ENCODE data around the gene MACROD2.

The MACROD2 gene

DNA sequence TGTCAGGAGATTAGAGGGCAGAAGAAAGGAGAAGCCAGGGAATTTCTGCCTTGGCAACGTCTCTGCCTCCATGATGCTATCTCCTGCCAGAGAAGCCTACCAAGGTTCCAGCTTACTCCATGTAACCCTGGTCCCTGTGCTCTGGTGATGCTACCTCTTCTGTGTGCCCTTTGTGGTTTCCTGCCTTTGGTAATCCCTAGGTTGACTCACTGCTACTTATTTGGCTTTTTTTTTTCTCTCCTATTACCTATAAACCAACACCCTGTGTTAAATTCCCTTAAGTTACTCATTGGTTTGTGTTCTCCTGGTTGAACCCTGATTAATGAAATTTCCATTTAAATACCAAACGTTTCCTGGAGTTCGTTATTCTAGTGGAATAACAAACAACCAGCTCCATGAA, 869.9 kb downstream of the MACROD2 start:
- DNase-seq (ENCODE audit: extremely low spot score, insufficient read length, low read depth) (no peak), FAIRE-seq (peak; percentile 26)

DNA sequence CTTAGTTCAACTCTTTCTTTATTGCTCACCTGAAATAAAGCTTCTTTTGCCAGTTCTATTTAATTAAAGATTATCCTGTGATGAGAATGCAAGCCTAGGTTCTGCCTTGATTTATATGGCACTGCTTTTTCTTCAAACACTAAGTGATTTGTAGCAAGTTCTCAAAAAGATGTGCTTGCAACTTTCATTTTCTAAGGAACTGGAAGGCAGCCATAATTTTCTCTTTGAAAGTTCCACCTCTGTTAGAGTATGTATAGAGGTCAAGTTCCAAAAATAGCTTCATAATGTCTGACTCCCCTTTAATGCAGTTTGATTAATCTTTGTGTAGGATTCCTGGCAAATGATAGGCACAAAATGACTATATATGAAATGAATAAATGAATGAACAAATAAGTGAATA, 870.4 kb downstream of the MACROD2 start:
- FAIRE-seq (no peak), DNase-seq (ENCODE audit: extremely low spot score, insufficient read length, low read depth) (no peak)

DNA sequence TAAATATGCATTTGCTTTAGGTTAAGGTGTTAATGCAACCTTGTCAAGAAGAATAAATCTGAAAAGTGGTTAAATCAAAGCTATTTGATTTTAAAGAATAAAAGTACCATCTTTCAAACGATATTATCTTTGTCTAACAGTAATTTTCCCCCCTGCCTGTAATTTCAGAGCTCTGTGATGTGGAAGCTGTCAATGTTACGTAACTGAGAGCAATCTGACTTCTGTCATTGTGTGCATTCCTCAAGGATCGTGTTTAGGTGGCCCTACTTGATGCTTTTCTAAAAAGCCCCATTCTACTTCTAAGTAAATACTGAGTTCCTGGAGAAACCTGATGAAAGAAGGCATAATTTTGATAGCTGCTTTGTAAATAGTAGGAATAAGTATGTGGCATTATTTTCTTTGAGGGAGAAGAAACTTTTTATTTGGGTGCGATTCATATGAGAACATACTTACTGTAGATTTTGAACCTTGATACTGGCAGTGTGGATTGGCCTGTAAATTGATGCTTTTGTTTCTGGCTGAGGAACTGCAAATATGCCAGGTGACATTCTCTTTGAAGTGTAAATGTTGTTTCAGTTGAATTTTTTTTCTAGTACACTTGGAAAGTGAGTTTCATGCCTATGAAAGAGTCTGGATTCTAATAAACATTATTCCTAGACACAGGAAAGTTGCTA, 871.7 kb downstream of the MACROD2 start:
- FAIRE-seq, result no peak
- no peak for DNase-seq (ENCODE audit: extremely low spot score, insufficient read length, low read depth)

DNA sequence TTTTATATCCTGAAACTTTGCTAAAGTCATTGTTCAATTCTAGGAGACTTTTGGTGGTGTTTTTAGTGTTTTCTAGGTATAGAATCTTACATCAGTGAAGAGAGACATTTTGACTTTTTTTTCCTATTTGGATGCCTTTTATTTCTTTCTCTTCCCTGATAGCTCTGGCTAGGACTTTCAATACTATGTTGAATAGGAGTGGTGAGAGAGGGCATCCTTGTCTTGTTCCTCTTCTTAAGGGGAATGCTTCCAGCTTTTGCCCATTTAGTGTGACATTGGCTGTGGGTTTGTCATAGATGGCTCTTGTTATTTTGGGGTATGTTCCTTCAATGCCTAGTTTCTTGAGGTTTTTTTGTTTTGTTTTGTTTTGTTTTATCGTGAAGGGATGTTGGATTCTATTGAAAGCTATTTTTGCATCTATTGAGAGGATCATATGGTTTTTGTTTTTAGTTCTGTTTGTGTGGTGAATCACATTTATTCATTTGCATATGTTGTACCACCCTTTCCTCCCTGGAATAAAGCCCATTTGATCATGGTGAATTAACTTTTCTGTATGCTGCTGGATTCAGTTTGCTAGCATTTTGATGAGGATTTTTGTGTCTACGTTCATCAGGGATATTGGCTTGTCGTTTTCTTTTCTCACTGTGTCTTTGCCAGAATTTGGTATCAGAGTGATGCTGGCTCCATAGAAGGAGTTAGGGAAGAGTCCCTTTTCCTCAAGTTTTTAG, 882.1 kb downstream of the MACROD2 start:
- no peak for DNase-seq (ENCODE audit: extremely low spot score, insufficient read length, low read depth)
- FAIRE-seq, result no peak

DNA sequence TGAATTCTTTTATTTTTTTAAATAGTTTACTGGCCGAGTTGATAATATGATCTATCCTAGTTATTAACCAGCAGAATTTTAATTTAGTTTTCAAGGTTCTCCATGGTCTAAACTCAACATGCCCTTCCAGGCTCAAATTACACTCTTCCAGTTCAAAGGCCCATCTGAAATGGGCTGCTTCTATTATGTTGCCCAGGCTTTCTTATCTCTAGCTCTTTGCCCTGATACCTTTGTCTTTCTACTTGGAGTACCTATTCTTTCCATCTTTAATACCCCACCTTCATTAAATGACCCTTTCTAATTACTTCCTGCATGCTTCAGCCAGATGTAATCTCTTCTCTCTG, 883.3 kb downstream of the MACROD2 start:
- no peak for FAIRE-seq
- no peak for DNase-seq (ENCODE audit: extremely low spot score, insufficient read length, low read depth)

DNA sequence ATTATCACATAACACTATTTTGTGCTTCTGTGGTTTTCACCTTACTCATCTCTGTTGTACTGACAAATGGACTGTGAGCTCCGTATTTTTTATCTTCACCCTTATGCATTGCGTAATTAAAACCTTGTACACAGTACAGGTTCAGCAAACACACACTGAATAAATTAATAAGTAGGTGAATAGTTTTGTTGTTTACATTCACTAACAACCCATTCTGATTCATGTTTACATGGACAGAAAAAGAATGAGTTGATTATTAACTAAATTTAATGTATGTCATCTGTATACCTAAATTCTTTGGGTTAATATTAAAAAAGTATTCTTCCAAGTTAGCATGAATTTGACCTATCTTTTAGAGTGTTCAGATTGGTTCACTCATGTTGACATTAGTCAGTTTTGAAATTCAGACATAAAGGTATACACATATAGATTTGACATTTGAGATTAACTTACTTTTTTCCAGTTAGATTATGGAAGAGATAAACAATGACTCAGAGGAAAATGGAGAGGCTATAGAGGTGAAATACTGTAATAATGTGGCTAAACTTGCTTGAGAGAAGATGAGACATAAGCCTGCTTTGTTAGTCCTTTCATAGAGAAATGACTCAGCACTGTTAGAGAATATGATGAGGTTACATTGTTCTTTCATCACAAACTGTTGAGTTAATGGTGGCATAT, 883.8 kb downstream of the MACROD2 start:
- DNase-seq (ENCODE audit: extremely low spot score, insufficient read length, low read depth) (no peak), FAIRE-seq (peak; percentile 57)

DNA sequence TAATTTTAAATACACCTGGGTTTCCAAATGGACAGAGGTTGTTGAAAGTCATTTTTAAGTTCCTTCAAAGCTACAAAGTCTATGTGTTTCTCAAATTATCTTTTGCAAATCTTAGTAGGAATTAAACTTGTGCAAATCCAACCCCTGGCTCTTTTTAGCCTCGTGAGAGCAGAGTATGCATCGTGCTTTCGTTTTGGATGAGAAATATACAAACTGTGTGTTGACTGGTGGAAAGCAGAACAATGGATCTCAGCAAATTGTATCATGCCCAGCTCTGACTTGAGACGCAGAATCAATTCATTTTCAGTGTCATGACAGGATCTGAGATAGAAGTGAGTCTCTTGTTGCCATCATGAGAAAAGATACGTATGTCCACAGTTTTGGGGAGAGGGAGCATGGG, 884.5 kb downstream of the MACROD2 start:
- no peak for FAIRE-seq

DNA sequence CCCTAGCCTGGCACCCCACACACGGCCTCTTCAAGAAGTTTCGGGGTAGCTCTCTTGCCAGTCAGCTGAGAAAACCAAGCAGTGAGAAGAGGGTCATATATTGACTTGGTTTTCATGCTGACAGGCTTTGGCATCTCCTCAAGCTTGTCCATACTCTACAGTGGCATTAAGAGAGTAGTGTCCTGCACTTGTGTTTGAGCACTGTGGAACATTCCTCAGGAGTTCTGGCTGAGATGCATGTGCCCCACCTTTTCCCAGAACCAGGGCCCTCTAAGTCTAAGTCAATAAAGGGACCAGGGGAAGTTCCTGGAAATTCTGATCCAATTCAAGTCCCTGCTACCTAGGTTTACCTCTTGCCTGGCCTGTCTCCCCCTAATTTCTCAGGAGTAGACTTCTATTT, 886.2 kb downstream of the MACROD2 start:
- FAIRE-seq, result no peak
- DNase-seq (ENCODE audit: extremely low spot score, insufficient read length, low read depth), result no peak

More for the DNA sequence above, 884.5 kb downstream of the MACROD2 start:
- no peak for DNase-seq (ENCODE audit: extremely low spot score, insufficient read length, low read depth)

DNA sequence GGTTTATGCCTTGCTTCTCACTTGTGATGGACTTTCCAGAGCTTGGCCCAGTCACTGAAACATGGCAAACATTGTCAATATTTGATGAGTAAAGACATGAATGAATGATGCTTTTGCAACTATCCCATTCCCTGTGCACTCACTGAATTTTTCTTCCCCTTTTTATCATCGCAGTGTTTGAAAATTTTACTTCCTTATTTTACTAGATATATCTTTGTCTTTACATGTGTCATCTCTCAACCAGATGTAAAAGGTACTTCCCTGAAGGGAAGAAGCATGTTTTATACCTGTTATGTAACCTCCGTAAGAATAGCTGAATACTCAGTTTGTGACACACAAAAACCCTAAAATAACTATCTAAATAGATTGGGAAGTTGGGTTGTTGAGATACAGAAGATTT, 886.8 kb downstream of the MACROD2 start:
- DNase-seq (ENCODE audit: extremely low spot score, insufficient read length, low read depth), result no peak
- no peak for FAIRE-seq

DNA sequence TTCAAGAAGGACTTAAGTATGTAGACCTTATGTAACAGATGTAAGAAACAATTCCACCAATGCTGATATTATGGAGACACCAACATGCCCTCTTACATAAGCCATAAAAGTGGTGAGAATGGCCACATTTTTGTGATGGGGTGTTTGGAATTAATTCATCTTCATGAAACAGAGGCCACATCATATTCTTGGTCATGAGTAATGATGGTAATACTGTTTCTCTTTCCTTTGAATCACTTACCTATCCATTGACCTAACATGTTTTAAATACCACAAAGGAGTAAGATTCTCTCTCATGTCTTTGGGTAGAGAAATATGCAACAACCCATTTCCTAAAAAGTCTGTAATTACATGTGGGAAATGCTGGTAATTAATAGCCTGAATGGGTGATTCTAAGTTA, 887.5 kb downstream of the MACROD2 start:
- no peak for FAIRE-seq
- DNase-seq (ENCODE audit: extremely low spot score, insufficient read length, low read depth), result no peak

DNA sequence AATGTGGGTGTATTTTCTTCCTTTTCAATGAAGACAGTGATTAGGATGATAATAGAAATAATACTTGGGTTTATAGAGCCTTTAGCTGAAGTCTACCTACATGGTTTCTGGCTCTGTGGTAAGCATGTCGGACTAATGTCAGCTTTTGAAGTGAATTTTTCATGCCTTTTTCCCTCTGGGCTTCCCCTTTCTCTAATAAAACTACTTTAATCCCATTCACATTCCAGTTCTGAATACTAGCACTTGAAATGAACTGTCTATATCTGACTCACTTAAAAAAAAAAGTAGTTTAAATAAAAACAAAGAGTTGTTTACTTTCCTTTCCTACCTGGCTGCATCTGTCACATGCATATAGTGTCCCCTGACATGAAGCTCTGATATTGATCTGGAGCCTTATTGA, 888.0 kb downstream of the MACROD2 start:
- no peak for FAIRE-seq

DNA sequence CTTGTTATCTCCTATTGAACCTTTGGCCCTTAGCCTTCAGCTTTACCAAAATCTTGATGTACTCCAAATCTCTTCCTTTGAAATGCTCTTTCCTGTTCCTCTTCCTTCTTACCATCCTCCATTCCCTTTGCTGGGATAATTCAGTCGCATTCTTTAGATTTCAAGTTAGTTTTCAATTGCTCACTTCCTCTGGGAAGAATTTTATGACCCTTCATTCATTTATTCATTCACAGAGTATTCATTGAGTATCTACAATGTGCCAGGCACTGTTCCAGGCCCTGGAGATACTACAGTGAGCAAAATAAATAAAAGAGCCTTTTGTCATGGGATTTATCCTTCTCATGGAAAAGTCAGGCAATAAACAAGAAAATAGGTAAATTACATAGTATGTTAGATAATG, 890.3 kb downstream of the MACROD2 start:
- no peak for DNase-seq (ENCODE audit: extremely low spot score, insufficient read length, low read depth)
- no peak for FAIRE-seq

More for the DNA sequence above, 888.0 kb downstream of the MACROD2 start:
- no peak for DNase-seq (ENCODE audit: extremely low spot score, insufficient read length, low read depth)

DNA sequence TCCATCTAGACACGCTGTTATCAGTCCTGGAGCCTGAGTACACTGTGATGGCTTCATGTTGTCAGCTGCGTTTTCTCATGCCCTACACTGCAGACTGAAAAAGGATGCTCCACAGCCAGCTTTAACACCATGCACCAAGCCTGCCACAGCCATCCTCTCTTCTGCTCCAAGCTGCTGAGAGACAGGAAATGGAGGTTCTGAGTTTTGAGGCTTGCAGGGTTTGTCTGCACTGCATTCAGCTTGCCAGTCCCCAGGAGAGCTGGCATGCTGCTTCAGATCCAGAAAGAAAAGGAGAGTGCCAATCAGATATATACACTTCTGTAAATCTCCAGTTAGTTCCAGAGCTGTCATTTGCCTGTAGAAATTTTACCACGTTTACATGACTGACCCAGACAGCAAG, 892.8 kb downstream of the MACROD2 start:
- DNase-seq (ENCODE audit: extremely low spot score, insufficient read length, low read depth) (no peak), FAIRE-seq (no peak)

DNA sequence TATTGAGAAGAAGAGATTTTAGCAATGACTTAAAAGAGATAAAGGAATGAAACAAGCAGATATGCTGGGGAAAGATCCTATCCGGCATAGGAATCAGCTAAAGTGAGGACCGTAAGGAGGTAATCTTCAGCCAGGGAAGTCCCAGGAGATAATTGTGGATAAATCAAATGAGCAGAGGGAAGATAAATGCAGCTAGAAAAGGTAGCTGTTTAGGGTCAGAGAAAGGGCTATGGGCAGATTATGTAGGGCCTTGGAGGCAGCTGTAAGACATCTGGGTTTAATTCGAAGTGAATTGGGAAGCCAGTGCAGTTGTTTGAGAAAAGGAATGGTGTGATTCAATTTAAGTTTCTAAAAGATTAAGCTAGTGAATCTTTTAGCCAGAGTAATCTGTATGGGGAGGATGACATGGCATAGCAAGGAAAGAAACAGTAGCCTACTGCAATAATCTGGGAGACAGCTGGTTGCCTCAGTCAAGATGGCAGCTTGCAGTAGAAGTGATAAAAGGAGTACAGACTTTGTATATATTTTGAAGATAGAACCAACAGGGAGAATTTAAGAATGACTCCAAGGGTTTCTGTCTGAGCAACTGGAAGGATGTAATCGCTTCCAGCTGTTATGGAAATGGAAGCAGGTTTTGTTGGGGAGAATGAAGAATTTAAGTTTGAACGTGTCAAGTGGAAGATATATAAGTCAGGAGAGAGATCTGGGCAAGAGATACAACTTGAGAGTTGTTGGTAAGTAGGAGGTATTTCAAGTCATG, 894.4 kb downstream of the MACROD2 start:
- DNase-seq (ENCODE audit: extremely low spot score, insufficient read length, low read depth) (no peak), FAIRE-seq (no peak)

DNA sequence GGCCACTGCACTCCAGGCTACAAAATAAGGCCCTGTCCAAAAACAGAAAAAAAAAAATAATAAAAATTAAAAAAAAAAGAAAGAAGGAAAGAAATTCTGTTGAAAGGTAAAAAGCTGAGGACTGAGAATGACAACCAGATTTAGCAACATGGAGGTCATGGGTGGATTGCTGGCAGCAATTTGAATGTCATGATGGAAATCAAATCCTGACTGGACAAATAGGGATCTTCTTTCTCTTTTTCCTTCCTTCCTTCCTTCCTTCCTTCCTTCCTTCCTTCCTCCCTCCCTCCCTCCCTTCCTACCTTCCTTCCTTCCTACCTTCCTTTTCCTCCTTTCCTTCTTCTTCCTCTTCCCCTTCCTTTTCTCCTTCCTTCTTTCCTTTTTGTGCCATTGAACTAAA, 895.4 kb downstream of the MACROD2 start:
- FAIRE-seq (no peak), DNase-seq (ENCODE audit: extremely low spot score, insufficient read length, low read depth) (no peak)

DNA sequence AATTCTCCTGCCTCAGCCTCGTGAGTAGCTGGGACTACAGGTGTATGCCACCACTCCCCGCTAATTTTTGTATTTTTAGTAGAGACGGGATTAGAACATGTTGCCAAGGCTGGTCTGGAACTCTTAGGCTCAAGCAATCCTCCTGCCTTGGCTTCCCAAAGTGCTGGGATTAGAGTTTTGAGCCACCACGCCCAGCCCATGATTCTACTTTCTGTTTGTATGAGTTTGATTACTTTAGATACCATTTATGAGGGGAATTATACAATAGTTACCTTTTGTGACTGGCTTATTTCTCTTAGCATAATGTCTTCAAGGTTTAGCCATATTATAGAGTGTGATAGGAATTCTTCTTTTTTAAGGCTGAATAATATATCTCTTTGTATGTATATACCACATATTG, 897.5 kb downstream of the MACROD2 start:
- FAIRE-seq (no peak), DNase-seq (ENCODE audit: extremely low spot score, insufficient read length, low read depth) (no peak)

DNA sequence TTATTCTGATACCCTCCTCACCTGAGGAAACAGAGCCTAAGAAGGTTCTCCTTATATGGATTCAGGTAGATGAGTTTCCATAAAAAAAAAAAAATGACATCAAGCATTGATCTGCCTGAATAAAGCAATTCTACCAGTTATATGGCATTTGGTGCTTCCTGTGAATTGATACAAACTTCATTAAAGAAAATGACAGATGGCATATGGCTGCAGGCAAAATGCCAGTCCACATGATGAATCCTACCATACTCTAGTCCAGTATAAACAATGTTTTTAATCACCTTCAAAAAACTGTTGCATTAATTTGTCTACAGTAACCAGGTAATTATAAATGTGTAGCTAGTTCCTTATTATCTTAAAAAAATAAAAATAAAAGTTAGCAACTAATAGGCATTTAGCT, 901.3 kb downstream of the MACROD2 start:
- FAIRE-seq (no peak), DNase-seq (ENCODE audit: extremely low spot score, insufficient read length, low read depth) (no peak)

DNA sequence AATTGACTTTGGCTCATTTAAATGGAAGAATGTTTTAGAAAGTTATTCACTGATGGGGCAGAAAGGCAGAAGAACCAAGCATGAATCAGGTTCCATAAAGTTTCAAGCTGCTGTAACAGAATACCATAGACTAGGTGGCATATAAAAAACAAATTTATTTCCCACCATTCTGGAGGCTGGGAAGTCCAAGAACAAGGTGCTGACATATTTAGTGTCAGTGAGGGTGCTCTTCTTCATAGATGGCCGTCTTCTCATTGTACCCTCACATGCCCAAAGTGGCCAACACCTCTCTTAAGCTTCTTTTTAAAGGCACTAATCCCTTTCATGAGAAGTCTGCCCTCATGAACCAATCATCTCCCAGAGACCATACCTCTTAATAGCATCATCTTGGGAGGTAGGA, 902.3 kb downstream of the MACROD2 start:
- DNase-seq (ENCODE audit: extremely low spot score, insufficient read length, low read depth) (no peak), FAIRE-seq (no peak)

DNA sequence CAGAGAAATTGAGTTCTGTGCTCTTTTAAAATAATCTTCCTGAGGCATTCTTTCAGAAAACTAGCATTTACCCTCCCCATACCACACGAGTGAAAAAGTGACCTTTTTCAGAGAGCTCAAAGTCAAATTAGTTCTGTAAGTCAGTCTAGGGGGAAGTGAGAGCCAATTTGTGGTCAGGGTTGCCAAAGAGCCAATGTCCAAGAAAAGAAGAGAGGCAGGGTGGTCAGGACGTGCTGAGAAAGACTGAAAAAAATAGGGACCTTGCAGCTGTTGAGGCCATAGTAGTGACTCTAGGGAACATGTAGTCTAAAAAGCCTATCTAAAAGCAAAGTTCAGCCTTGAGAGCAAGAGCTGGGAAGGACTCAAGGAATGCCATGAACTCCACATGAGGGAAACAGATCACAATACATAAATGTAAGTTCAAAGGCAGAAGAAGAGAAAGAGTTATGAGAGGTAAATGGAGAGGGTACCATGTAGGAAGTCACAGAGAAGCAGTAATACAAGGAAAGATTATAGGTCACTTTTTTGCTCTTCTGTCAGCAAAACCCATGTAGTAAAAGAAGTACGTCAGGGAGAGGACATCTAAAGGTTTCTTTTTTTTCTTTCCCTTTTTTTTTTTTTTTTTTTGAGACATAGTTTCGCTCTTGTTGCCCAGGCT, 907.2 kb downstream of the MACROD2 start:
- DNase-seq (ENCODE audit: extremely low spot score, insufficient read length, low read depth) (peak; percentile 38), FAIRE-seq (peak; percentile 83)

DNA sequence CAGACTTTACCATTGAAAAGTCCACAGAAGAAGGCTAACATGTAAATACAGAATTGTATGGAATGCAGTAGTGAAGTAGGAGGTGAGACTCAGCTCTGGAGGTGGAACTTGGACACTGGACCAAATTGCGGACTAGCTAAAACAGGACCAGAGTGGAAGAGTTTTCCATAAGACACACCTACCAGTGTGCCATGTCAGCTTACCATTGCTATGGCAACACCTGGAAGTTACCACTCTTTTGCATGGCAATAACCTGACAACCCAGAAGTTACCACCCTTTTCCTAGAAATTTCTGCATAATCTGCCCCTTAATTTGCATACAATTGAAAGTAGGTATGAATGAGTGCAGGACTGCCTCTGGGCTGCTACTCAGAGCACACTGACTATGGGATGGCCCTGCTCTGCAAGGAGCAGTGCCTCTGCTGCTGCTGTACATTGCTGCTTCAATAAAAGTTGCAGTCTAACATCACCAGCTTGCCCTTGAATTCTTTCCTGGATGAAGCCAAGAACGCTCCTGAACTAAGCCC, 911.7 kb downstream of the MACROD2 start:
- DNase-seq (ENCODE audit: extremely low spot score, insufficient read length, low read depth), result no peak
- FAIRE-seq, result no peak

All from GM18507 (cell line).